ENCODE data around the gene LDB3.

Gene LDB3

GRCh38 chr10:86706401-86706841 is 38.1 kb downstream of the LDB3 start:
- Histone ChIP-seq H3K36me3 (ENCODE audit: control insufficient read depth in 4 of 4, insufficient read depth in 4 of 4, low read length in 3 of 4) (no peaks in the 10 kb centered on the region), H3K27ac (ENCODE audit: insufficient read depth in 1 of 2, low read depth in 1 of 2, low read length in 2 of 2, poor library complexity in 1 of 2, severe bottlenecking in 2 of 2) (no peak overlapping the region), H3K4me3 (ENCODE audit: control insufficient read depth in 1 of 7, extremely low read depth in 1 of 7, insufficient read depth in 4 of 7, low read depth in 2 of 7, low read length in 6 of 7) (no peak overlapping the region), H3K27me3 (replicated peaks in 2 of 5; ENCODE audit: control insufficient read depth in 4 of 5, insufficient read depth in 5 of 5, low read length in 4 of 5) (peaks cover 0 to 3% (median 0%) of the 10 kb centered on the region in 5 experiments), H3K4me1 (ENCODE audit: control extremely low read depth in 1 of 4, control insufficient read depth in 4 of 4, insufficient read depth in 4 of 4, low read length in 3 of 4) (peaks cover 0 to 4% (median 3%) of the 10 kb centered on the region in 4 experiments), H3K9me3 (ENCODE audit: control extremely low read depth in 1 of 5, control insufficient read depth in 4 of 5, insufficient read depth in 2 of 5, low read depth in 1 of 5, low read length in 4 of 5) (no peaks in the 10 kb centered on the region)
- DNase-seq: no peak
- CTCF ChIA-PET: interaction anchor here (1.5 to 4.0 kb wide), 2 partner anchors 12 to 18 kb away, joined by 3 to 15 read pairs; no protein-coding TSS in a partner anchor
- 98% methylated on average over 12 of the region's 12 CpGs for WGBS (ENCODE audit: insufficient coverage)
- POLR2A ChIA-PET: interaction anchor here (0.7 kb wide), 1 partner anchor 13 kb away, joined by 3 read pairs; no protein-coding TSS in a partner anchor

DNA sequence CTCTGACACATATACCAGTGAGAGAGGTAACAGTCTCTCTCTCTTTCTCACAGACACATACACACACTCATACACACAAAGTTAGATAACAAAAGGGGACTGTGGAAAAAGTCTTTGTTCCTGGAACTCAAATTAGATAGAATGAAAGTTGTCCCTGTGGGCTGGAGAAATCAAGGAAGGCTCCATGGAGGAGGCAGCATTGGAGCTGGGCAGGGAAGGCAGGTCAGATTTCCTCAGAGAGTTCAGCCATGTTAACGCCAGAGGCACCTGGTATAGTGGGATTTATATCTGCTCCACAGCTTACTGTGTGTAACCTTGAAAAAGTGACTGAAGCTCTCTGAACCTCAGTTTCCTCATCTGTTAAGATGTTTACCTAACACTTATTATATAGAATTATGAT is 38.7 kb downstream of the LDB3 start:
- DNase-seq: no peak
- no CpG with 5 or more reads among the region's 1 CpG for WGBS (ENCODE audit: insufficient coverage)

DNA sequence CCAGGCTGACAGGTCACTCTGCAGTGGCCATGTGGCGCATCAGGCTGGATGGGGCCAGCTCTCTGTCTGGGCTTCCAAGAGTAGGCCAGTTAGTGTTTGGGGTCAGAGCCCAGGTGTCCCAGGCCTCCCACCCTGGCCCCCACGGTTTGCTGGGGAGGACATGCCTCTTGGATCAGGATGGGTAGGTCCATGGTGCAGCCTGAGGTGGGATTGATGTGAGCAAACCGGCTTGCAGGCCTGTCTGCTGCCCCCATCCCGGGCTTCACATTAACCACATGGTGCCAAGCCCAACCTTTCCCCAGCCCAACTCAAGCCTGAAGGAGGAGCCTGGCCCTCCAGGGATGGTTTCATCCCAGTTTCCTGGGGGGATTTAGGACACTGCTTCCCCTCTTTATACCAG is 39.2 kb downstream of the LDB3 start:
- H3K9me3 ChIP-seq (ENCODE audit: control extremely low read depth in 1 of 5, control insufficient read depth in 4 of 5, insufficient read depth in 2 of 5, low read depth in 1 of 5, low read length in 4 of 5): no peaks in the 10 kb centered on the region
- peaks cover 0 to 7% (median 0%) of the 10 kb centered on the region in 5 experiments for H3K27me3 ChIP-seq (replicated peaks in 2 of 5; ENCODE audit: control insufficient read depth in 4 of 5, insufficient read depth in 5 of 5, low read length in 4 of 5)
- no peak overlapping the region for H3K4me3 ChIP-seq (ENCODE audit: control insufficient read depth in 1 of 7, extremely low read depth in 1 of 7, insufficient read depth in 4 of 7, low read depth in 2 of 7, low read length in 6 of 7)
- H3K4me1 ChIP-seq (ENCODE audit: control extremely low read depth in 1 of 4, control insufficient read depth in 4 of 4, insufficient read depth in 4 of 4, low read length in 3 of 4): peaks cover 0 to 10% (median 6%) of the 10 kb centered on the region in 4 experiments
- H3K36me3 ChIP-seq (ENCODE audit: control insufficient read depth in 4 of 4, insufficient read depth in 4 of 4, low read length in 3 of 4): no peaks in the 10 kb centered on the region
- CTCF ChIA-PET: interaction anchor here (0.8 to 4.0 kb wide), 2 partner anchors 13 to 182 kb away, joined by 3 to 15 read pairs; no protein-coding TSS in a partner anchor
- no peak for DNase-seq
- H3K27ac ChIP-seq (ENCODE audit: insufficient read depth in 1 of 2, low read depth in 1 of 2, low read length in 2 of 2, poor library complexity in 1 of 2, severe bottlenecking in 2 of 2): no peak overlapping the region
- 80% methylated on average over 3 of the region's 4 CpGs for WGBS (ENCODE audit: insufficient coverage)
- POLR2A ChIA-PET: no interaction called here

More for the DNA sequence above, 38.7 kb downstream of the LDB3 start:
- CTCF ChIA-PET: interaction anchor here (1.5 to 4.0 kb wide), 2 partner anchors 13 to 18 kb away, joined by 3 to 15 read pairs; no protein-coding TSS in a partner anchor
- POLR2A ChIA-PET: no interaction called here
- Histone ChIP-seq H3K27ac (ENCODE audit: insufficient read depth in 1 of 2, low read depth in 1 of 2, low read length in 2 of 2, poor library complexity in 1 of 2, severe bottlenecking in 2 of 2) (no peak overlapping the region), H3K27me3 (replicated peaks in 2 of 5; ENCODE audit: control insufficient read depth in 4 of 5, insufficient read depth in 5 of 5, low read length in 4 of 5) (peaks cover 0 to 2% (median 0%) of the 10 kb centered on the region in 5 experiments), H3K4me1 (ENCODE audit: control extremely low read depth in 1 of 4, control insufficient read depth in 4 of 4, insufficient read depth in 4 of 4, low read length in 3 of 4) (peaks cover 0 to 5% (median 4%) of the 10 kb centered on the region in 4 experiments), H3K9me3 (ENCODE audit: control extremely low read depth in 1 of 5, control insufficient read depth in 4 of 5, insufficient read depth in 2 of 5, low read depth in 1 of 5, low read length in 4 of 5) (no peaks in the 10 kb centered on the region), H3K4me3 (ENCODE audit: control insufficient read depth in 1 of 7, extremely low read depth in 1 of 7, insufficient read depth in 4 of 7, low read depth in 2 of 7, low read length in 6 of 7) (no peak overlapping the region), H3K36me3 (ENCODE audit: control insufficient read depth in 4 of 4, insufficient read depth in 4 of 4, low read length in 3 of 4) (no peaks in the 10 kb centered on the region)

DNA sequence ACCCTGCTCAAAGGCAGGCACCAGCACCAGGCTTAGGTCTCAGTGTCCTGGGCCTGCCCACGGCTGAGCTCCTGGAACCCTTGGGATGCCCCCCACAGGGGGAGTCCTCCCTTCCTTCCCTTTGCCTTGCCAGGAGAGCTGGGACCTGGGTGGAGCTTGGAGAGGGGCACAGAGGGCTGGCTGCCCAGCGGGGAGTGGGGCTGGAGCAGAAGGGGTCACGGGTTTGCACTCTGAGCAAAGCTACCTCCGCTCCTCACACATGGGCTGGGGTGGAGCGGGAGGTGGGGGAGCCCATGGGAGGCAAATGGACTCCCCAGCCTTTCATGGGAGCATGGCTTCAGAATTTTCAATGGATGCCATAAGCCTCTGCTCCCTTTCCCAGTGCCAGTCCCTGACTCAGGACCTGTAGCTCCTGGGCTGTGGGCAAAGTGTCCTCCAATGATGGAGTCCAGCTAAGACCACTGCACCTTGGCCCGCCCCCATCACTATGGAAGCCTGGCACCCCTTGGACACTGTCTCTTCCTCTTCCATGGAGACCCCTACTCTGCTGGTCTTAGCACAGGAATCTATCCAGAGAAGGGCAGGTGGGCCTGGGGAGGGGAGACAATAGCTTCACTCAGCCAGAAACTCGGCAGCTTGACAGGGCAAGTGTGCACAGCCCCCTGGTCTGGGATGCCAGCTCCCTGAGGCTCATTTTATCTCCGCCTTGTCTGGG is 39.9 kb downstream of the LDB3 start:
- H3K27ac ChIP-seq (ENCODE audit: insufficient read depth in 1 of 2, low read depth in 1 of 2, low read length in 2 of 2, poor library complexity in 1 of 2, severe bottlenecking in 2 of 2): no peak overlapping the region
- no peak overlapping the region for H3K4me3 ChIP-seq (ENCODE audit: control insufficient read depth in 1 of 7, extremely low read depth in 1 of 7, insufficient read depth in 4 of 7, low read depth in 2 of 7, low read length in 6 of 7)
- no peaks in the 10 kb centered on the region for H3K9me3 ChIP-seq (ENCODE audit: control extremely low read depth in 1 of 5, control insufficient read depth in 4 of 5, insufficient read depth in 2 of 5, low read depth in 1 of 5, low read length in 4 of 5)
- peaks cover 0 to 10% (median 6%) of the 10 kb centered on the region in 4 experiments for H3K4me1 ChIP-seq (ENCODE audit: control extremely low read depth in 1 of 4, control insufficient read depth in 4 of 4, insufficient read depth in 4 of 4, low read length in 3 of 4)
- H3K36me3 ChIP-seq (ENCODE audit: control insufficient read depth in 4 of 4, insufficient read depth in 4 of 4, low read length in 3 of 4): no peaks in the 10 kb centered on the region
- DNase-seq: no peak
- CTCF ChIA-PET: interaction anchor here (0.8 to 4.0 kb wide), 3 partner anchors 14 to 191 kb away, joined by 3 to 15 read pairs (median 3); no protein-coding TSS in a partner anchor
- H3K27me3 ChIP-seq (replicated peaks in 2 of 5; ENCODE audit: control insufficient read depth in 4 of 5, insufficient read depth in 5 of 5, low read length in 4 of 5): peaks cover 0 to 9% (median 0%) of the 10 kb centered on the region in 5 experiments
- POLR2A ChIA-PET: no interaction called here
- 94% methylated on average over 7 of the region's 8 CpGs for WGBS (ENCODE audit: insufficient coverage)

DNA sequence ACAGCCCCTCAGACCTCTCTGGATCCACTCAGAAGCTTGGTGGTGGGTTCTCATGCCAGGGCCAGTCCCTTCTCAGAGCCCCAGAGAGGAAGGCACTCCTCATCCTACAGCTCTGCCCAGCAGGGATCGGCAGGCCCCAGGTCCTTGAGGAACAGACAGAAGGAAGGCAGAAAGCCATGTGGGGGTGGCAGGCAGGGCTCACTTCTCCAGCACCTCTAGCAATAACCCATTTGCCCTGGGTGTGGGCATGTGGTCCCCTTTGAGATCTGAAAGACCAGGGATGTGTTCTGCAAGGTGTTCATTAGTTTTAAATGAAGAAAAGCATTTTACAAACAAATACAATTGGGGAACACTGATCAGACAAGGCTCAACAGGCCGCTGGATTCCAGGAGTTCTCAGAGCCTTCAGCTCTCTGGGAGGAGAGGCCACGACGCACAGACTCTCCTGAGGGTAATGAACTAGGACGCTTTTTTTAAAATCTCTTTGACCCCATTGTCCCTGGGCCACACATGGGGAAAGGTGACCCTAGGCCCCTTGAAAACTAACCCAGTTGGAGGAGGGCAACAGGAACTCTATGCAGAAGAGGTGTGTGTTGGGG is 40.6 kb downstream of the LDB3 start:
- Histone ChIP-seq H3K27me3 (replicated peaks in 2 of 5; ENCODE audit: control insufficient read depth in 4 of 5, insufficient read depth in 5 of 5, low read length in 4 of 5) (peaks cover 0 to 13% (median 0%) of the 10 kb centered on the region in 5 experiments), H3K9me3 (ENCODE audit: control extremely low read depth in 1 of 5, control insufficient read depth in 4 of 5, insufficient read depth in 2 of 5, low read depth in 1 of 5, low read length in 4 of 5) (no peaks in the 10 kb centered on the region), H3K4me3 (ENCODE audit: control insufficient read depth in 1 of 7, extremely low read depth in 1 of 7, insufficient read depth in 4 of 7, low read depth in 2 of 7, low read length in 6 of 7) (no peak overlapping the region), H3K36me3 (ENCODE audit: control insufficient read depth in 4 of 4, insufficient read depth in 4 of 4, low read length in 3 of 4) (no peaks in the 10 kb centered on the region), H3K4me1 (ENCODE audit: control extremely low read depth in 1 of 4, control insufficient read depth in 4 of 4, insufficient read depth in 4 of 4, low read length in 3 of 4) (peaks cover 0 to 10% (median 6%) of the 10 kb centered on the region in 4 experiments), H3K27ac (ENCODE audit: insufficient read depth in 1 of 2, low read depth in 1 of 2, low read length in 2 of 2, poor library complexity in 1 of 2, severe bottlenecking in 2 of 2) (no peak overlapping the region)
- ChIA-PET POLR2A (no interaction called here), CTCF (interaction anchor here (0.9 to 4.0 kb wide), 2 partner anchors 15 to 190 kb away, joined by 3 to 15 read pairs; no protein-coding TSS in a partner anchor)
- WGBS (ENCODE audit: insufficient coverage): 100% methylated on average over 4 of the region's 5 CpGs
- DNase-seq: no peak

- Histone ChIP-seq H3K9me3 (ENCODE audit: control extremely low read depth in 1 of 5, control insufficient read depth in 4 of 5, insufficient read depth in 2 of 5, low read depth in 1 of 5, low read length in 4 of 5) (no peaks in the 10 kb centered on the region), H3K4me3 (ENCODE audit: control insufficient read depth in 1 of 7, extremely low read depth in 1 of 7, insufficient read depth in 4 of 7, low read depth in 2 of 7, low read length in 6 of 7) (no peak overlapping the region), H3K36me3 (ENCODE audit: control insufficient read depth in 4 of 4, insufficient read depth in 4 of 4, low read length in 3 of 4) (no peaks in the 10 kb centered on the region), H3K27ac (ENCODE audit: insufficient read depth in 1 of 2, low read depth in 1 of 2, low read length in 2 of 2, poor library complexity in 1 of 2, severe bottlenecking in 2 of 2) (no peak overlapping the region), H3K27me3 (replicated peaks in 2 of 5; ENCODE audit: control insufficient read depth in 4 of 5, insufficient read depth in 5 of 5, low read length in 4 of 5) (peaks cover 0 to 16% (median 0%) of the 10 kb centered on the region in 5 experiments), H3K4me1 (ENCODE audit: control extremely low read depth in 1 of 4, control insufficient read depth in 4 of 4, insufficient read depth in 4 of 4, low read length in 3 of 4) (peaks cover 0 to 10% (median 6%) of the 10 kb centered on the region in 4 experiments)
- WGBS (ENCODE audit: insufficient coverage): 100% methylated on average over 9 of the region's 16 CpGs
- ChIA-PET CTCF (interaction anchor here (0.9 to 4.0 kb wide), 4 partner anchors 9 to 193 kb away, joined by 3 to 15 read pairs (median 3); no protein-coding TSS in a partner anchor), POLR2A (no interaction called here)
- no peak for DNase-seq
Measured at GRCh38 chr10:86709396-86710185, 41.3 kb downstream of the LDB3 start.

All from common myeloid progenitor, CD34-positive (primary cell).